ENCODE data around the gene IGSF5. TPM values are rescaled to one million over a fixed set of nuclear protein-coding genes. Genes with fewer than 3 reads are reported as not detected.

Gene IGSF5
- total RNA-seq, 1 experiment from 2014 or later: not detected

DNA sequence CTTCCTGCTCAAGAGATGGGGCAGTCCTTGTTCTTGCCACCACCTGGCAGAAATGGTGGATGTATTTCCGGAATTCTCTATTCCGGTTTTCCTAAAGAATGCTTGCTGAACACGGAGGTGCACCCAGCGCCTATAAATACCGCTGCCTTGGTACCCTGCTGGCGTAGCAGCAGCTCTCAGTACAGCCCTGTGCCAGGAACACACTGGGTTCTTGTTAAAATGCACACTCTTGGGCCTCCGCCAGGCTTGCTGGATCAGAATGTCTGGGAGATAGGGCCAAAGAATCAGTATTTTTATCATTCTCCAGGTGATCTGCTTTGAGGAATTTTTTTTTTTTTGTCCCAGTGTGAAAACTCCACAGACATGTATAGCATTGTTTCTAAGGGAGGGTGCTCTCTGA lies 54.2 kb downstream of the IGSF5 start:
- Histone ChIP-seq H3K36me3 (ENCODE audit: low read depth) (no peaks in the 10 kb centered on the region), H2AFZ (no peak overlapping the region), H3K4me2 (no peak overlapping the region), H3K27ac (no peak overlapping the region), H3K9me2 (ENCODE audit: insufficient read depth) (no peaks in the 10 kb centered on the region), H3K79me2 (ENCODE audit: low read depth) (no peaks in the 10 kb centered on the region), H3K9me3 (ENCODE audit: insufficient read depth, low read depth) (no peaks in the 10 kb centered on the region), H3K4me3 (no peak overlapping the region), H4K20me1 (ENCODE audit: insufficient read depth) (no peaks in the 10 kb centered on the region), H3K4me1 (replicated peaks; ENCODE audit: insufficient read depth) (no peaks in the 10 kb centered on the region), H3F3A (ENCODE audit: insufficient read depth, low read depth) (no peaks in the 10 kb centered on the region), H3K27me3 (ENCODE audit: insufficient read depth, low read depth) (peaks cover 15% of the 10 kb centered on the region)
- TF ChIP-seq EZH2 (IDR thresholded peaks at IDR 0.05; ENCODE audit: low read depth): no peak
- no peak for TF ChIP-seq CTCF (conservative IDR thresholded peaks at IDR 0.05)
- ChIA-PET CTCF (no interaction called here), POLR2A (ENCODE audit: unreplicated experiment) (no interaction called here)
- no peak for DNase-seq
- intact Hi-C loops (cut with micrococcal nuclease; ENCODE audit: unreplicated experiment): no loop called here
- no TSS peak for BruUV-seq (replicated peaks)

- Histone ChIP-seq H3K9me3 (ENCODE audit: insufficient read depth, low read depth) (no peaks in the 10 kb centered on the region), H3K27me3 (ENCODE audit: insufficient read depth, low read depth) (peaks cover 15% of the 10 kb centered on the region), H3K9me2 (ENCODE audit: insufficient read depth) (no peaks in the 10 kb centered on the region), H2AFZ (no peak overlapping the region), H4K20me1 (ENCODE audit: insufficient read depth) (no peaks in the 10 kb centered on the region), H3K79me2 (ENCODE audit: low read depth) (no peaks in the 10 kb centered on the region), H3K4me2 (no peak overlapping the region), H3K36me3 (ENCODE audit: low read depth) (no peaks in the 10 kb centered on the region), H3K4me1 (replicated peaks; ENCODE audit: insufficient read depth) (no peaks in the 10 kb centered on the region), H3K4me3 (no peak overlapping the region), H3F3A (ENCODE audit: insufficient read depth, low read depth) (no peaks in the 10 kb centered on the region), H3K27ac (no peak overlapping the region)
- no peak for DNase-seq
- intact Hi-C loops (cut with micrococcal nuclease; ENCODE audit: unreplicated experiment): no loop called here
- ChIA-PET CTCF (no interaction called here), POLR2A (ENCODE audit: unreplicated experiment) (no interaction called here)
- no TSS peak for BruUV-seq (replicated peaks)
- TF ChIP-seq CTCF (conservative IDR thresholded peaks at IDR 0.05) (no peak), EZH2 (IDR thresholded peaks at IDR 0.05; ENCODE audit: low read depth) (no peak)
These were observed 55.3 kb downstream of the IGSF5 start for GRCh38 chr21:39800311-39800710.

GRCh38 chr21:39802217-39802616 lies 57.2 kb downstream of the IGSF5 start:
- Histone ChIP-seq H3F3A (ENCODE audit: insufficient read depth, low read depth) (no peaks in the 10 kb centered on the region), H2AFZ (no peak overlapping the region), H3K4me2 (no peak overlapping the region), H3K9me3 (ENCODE audit: insufficient read depth, low read depth) (no peaks in the 10 kb centered on the region), H4K20me1 (ENCODE audit: insufficient read depth) (no peaks in the 10 kb centered on the region), H3K79me2 (ENCODE audit: low read depth) (no peaks in the 10 kb centered on the region), H3K4me1 (replicated peaks; ENCODE audit: insufficient read depth) (no peaks in the 10 kb centered on the region), H3K27ac (no peak overlapping the region), H3K27me3 (ENCODE audit: insufficient read depth, low read depth) (peaks cover 15% of the 10 kb centered on the region; the same call in 1 of the 2 replicates), H3K4me3 (no peak overlapping the region), H3K9me2 (ENCODE audit: insufficient read depth) (no peaks in the 10 kb centered on the region), H3K36me3 (ENCODE audit: low read depth) (no peaks in the 10 kb centered on the region)
- no TSS peak for BruUV-seq (replicated peaks)
- DNase-seq: no peak
- CTCF ChIA-PET: no interaction called here
- TF ChIP-seq CTCF (conservative IDR thresholded peaks at IDR 0.05) (no peak), EZH2 (IDR thresholded peaks at IDR 0.05; ENCODE audit: low read depth) (no peak)
- intact Hi-C loops (cut with micrococcal nuclease; ENCODE audit: unreplicated experiment): no loop called here
- POLR2A ChIA-PET (ENCODE audit: unreplicated experiment): no interaction called here
